Measurements from ENCODE around the gene ASTN2.

DNA sequence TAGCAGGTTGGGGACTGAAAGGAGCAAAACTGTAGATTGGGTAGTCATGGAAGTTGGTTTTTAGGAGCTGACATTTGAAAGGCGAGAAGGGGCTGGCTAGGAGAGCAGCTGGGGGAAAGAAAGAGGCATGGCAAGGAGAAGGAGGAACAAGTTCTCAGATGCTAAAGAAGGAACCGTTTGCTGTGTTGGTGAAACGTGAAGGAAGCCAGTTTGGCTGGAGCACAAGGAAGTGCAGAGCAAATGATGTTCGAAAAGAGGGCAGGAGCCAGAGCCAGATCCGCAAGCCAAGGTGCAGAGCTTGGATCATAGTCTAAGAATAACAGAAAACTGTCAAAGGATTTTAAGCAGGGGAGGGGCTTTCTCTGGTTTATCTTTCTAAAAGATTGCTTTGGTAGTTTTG, 276.6 kb downstream of the ASTN2 start:
- TF ChIP-seq POLR2A (IDR thresholded peaks at IDR 0.05; ENCODE audit: extremely low read depth, insufficient read length) = no peak
- TF ChIP-seq, protein P1, sequence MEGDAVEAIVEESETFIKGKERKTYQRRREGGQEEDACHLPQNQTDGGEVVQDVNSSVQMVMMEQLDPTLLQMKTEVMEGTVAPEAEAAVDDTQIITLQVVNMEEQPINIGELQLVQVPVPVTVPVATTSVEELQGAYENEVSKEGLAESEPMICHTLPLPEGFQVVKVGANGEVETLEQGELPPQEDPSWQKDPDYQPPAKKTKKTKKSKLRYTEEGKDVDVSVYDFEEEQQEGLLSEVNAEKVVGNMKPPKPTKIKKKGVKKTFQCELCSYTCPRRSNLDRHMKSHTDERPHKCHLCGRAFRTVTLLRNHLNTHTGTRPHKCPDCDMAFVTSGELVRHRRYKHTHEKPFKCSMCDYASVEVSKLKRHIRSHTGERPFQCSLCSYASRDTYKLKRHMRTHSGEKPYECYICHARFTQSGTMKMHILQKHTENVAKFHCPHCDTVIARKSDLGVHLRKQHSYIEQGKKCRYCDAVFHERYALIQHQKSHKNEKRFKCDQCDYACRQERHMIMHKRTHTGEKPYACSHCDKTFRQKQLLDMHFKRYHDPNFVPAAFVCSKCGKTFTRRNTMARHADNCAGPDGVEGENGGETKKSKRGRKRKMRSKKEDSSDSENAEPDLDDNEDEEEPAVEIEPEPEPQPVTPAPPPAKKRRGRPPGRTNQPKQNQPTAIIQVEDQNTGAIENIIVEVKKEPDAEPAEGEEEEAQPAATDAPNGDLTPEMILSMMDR (IDR thresholded peaks at IDR 0.05; ENCODE audit: low read depth, low read length) = no peak
- TF ChIP-seq, protein P2, sequence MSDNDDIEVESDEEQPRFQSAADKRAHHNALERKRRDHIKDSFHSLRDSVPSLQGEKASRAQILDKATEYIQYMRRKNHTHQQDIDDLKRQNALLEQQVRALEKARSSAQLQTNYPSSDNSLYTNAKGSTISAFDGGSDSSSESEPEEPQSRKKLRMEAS (IDR thresholded peaks at IDR 0.05; ENCODE audit: low read depth, low read length) = no peak
